ENCODE measurements around the gene CD2AP. TPM values are rescaled to one million over a fixed set of nuclear protein-coding genes. Genes with fewer than 3 reads are reported as not detected.

CD2AP gene
- total and polyA plus RNA-seq, 2 of the 8 experiments (the other 6 are each of a cell fraction or from before 2014, with no cell fraction given) = 8.6 to 75.6 TPM

DNA sequence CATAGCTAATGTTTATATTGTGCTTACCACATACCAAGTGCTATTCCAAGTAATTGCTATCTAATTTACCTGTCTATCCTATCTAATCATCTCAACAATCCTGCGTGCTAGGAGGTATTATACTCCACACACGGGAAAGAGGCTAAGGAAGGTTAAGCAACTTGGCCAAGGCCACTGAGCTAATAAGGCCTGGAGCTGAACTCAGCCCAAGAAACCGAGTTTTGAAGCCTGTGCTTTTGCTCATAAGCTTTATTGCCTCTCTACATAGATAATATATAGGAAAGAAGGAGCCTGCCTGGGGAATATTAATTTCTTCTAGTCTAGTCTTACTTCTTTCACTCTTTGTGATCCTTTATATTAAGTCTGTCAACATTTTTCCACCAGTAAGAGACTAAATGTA, 153.0 kb downstream of the CD2AP start (continued):
- TF ChIP-seq SAP30 (IDR thresholded peaks at IDR 0.05; ENCODE audit: insufficient read depth, insufficient replicate concordance, low read length) = no peak
- TF ChIP-seq, protein P1, sequence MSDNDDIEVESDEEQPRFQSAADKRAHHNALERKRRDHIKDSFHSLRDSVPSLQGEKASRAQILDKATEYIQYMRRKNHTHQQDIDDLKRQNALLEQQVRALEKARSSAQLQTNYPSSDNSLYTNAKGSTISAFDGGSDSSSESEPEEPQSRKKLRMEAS (IDR thresholded peaks at IDR 0.05) = no peak
- TF ChIP-seq, protein P2, sequence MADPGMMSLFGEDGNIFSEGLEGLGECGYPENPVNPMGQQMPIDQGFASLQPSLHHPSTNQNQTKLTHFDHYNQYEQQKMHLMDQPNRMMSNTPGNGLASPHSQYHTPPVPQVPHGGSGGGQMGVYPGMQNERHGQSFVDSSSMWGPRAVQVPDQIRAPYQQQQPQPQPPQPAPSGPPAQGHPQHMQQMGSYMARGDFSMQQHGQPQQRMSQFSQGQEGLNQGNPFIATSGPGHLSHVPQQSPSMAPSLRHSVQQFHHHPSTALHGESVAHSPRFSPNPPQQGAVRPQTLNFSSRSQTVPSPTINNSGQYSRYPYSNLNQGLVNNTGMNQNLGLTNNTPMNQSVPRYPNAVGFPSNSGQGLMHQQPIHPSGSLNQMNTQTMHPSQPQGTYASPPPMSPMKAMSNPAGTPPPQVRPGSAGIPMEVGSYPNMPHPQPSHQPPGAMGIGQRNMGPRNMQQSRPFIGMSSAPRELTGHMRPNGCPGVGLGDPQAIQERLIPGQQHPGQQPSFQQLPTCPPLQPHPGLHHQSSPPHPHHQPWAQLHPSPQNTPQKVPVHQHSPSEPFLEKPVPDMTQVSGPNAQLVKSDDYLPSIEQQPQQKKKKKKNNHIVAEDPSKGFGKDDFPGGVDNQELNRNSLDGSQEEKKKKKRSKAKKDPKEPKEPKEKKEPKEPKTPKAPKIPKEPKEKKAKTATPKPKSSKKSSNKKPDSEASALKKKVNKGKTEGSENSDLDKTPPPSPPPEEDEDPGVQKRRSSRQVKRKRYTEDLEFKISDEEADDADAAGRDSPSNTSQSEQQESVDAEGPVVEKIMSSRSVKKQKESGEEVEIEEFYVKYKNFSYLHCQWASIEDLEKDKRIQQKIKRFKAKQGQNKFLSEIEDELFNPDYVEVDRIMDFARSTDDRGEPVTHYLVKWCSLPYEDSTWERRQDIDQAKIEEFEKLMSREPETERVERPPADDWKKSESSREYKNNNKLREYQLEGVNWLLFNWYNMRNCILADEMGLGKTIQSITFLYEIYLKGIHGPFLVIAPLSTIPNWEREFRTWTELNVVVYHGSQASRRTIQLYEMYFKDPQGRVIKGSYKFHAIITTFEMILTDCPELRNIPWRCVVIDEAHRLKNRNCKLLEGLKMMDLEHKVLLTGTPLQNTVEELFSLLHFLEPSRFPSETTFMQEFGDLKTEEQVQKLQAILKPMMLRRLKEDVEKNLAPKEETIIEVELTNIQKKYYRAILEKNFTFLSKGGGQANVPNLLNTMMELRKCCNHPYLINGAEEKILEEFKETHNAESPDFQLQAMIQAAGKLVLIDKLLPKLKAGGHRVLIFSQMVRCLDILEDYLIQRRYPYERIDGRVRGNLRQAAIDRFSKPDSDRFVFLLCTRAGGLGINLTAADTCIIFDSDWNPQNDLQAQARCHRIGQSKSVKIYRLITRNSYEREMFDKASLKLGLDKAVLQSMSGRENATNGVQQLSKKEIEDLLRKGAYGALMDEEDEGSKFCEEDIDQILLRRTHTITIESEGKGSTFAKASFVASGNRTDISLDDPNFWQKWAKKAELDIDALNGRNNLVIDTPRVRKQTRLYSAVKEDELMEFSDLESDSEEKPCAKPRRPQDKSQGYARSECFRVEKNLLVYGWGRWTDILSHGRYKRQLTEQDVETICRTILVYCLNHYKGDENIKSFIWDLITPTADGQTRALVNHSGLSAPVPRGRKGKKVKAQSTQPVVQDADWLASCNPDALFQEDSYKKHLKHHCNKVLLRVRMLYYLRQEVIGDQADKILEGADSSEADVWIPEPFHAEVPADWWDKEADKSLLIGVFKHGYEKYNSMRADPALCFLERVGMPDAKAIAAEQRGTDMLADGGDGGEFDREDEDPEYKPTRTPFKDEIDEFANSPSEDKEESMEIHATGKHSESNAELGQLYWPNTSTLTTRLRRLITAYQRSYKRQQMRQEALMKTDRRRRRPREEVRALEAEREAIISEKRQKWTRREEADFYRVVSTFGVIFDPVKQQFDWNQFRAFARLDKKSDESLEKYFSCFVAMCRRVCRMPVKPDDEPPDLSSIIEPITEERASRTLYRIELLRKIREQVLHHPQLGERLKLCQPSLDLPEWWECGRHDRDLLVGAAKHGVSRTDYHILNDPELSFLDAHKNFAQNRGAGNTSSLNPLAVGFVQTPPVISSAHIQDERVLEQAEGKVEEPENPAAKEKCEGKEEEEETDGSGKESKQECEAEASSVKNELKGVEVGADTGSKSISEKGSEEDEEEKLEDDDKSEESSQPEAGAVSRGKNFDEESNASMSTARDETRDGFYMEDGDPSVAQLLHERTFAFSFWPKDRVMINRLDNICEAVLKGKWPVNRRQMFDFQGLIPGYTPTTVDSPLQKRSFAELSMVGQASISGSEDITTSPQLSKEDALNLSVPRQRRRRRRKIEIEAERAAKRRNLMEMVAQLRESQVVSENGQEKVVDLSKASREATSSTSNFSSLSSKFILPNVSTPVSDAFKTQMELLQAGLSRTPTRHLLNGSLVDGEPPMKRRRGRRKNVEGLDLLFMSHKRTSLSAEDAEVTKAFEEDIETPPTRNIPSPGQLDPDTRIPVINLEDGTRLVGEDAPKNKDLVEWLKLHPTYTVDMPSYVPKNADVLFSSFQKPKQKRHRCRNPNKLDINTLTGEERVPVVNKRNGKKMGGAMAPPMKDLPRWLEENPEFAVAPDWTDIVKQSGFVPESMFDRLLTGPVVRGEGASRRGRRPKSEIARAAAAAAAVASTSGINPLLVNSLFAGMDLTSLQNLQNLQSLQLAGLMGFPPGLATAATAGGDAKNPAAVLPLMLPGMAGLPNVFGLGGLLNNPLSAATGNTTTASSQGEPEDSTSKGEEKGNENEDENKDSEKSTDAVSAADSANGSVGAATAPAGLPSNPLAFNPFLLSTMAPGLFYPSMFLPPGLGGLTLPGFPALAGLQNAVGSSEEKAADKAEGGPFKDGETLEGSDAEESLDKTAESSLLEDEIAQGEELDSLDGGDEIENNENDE (IDR thresholded peaks at IDR 0.05; ENCODE audit: insufficient replicate concordance, low read length) = no peak
- TF ChIP-seq SIX5 (IDR thresholded peaks at IDR 0.05; ENCODE audit: low read depth, low read length) = no peak
